Central memory CD8-positive, alpha-beta T cell (primary cell): ENCODE results near the gene SPANXN2.
"Not testable (repeated sequence)": the region's sequence is repeated elsewhere in the genome, so short reads cannot be mapped to it uniquely, and the experiment has no call there.

Source experiments
- ATAC-seq: fragments of 150-1000 bp; cut with Tn5 transposase; replicated peaks from 2 replicates; pipeline ENCODE4 v1.10.0; 2022; ENCODE audit warnings: mild to moderate bottlenecking, moderate FRiP score, moderate number of reproducible peaks; ENCODE audit not compliant: poor library complexity, severe bottlenecking; ENCODE audit errors: extremely low read depth
- DNase-seq, 2 donors: peaks; one replicate each; pipeline ENCODE4 v3.0.0; 2021; ENCODE audit warnings: low spot score in 2 of 2
- H3K27ac Mint-ChIP-seq: one replicate; pipeline ENCODE4 v1.8.0; 2022; ENCODE audit warnings: low read depth, mild to moderate bottlenecking, moderate library complexity, mixed read lengths
- H3K27me3 Mint-ChIP-seq: one replicate; pipeline ENCODE4 v1.8.0; 2022; ENCODE audit warnings: mixed read lengths
- H3K36me3 Mint-ChIP-seq: one replicate; pipeline ENCODE4 v1.8.0; 2022; ENCODE audit warnings: mild to moderate bottlenecking, moderate library complexity, mixed read lengths; ENCODE audit not compliant: insufficient read depth
- H3K4me1 Mint-ChIP-seq: one replicate; pipeline ENCODE4 v1.8.0; 2022; ENCODE audit warnings: mixed read lengths
- H3K4me3 Mint-ChIP-seq: one replicate; pipeline ENCODE4 v1.8.0; 2022; ENCODE audit warnings: mild to moderate bottlenecking, moderate library complexity, mixed read lengths
- H3K9me3 Mint-ChIP-seq: one replicate; pipeline ENCODE4 v1.8.0; 2022; ENCODE audit warnings: mixed read lengths

The SPANXN2 gene

DNA sequence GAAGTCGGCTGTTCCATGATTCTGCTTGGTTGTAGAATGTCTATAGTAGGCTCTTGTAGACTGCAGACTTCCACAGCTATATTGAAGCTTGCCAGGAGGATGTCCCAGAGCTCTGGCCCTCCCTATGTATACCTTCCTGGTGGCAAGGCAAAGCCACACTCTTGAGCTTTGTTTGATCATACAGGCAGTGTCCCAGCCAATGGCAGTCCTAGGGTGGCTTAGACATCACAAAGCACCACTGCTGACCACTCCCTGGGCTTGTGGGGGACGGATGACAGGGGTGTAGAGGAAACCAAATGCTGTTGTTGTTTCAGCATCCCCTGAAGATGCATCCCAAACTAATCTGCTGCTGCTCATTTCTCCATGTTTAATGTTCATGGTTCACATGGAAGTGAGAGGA lies at the start of gene SPANXN2:
Gene SPANXN2 (minus strand): TSS at position 101 of the 400 bp plus-strand sequence. CDS start 84 bp downstream, at position 17.
- ATAC-seq, H3K4me1 Mint-ChIP-seq, H3K27ac Mint-ChIP-seq, H3K27me3 Mint-ChIP-seq, H3K36me3 Mint-ChIP-seq, H3K4me3 Mint-ChIP-seq, DNase-seq: not testable (repeated sequence)
- peaks cover 36% of the 10 kb centered on the region for H3K9me3 Mint-ChIP-seq

GRCh38 chrX:143768976-143769375 lies 48.4 kb upstream of the SPANXN2 start:
- DNase-seq, result no peak
- Mint-ChIP-seq H3K4me3 (no peak overlapping the region), H3K27ac (no peak overlapping the region), H3K27me3 (no peaks in the 10 kb centered on the region), H3K9me3 (peaks cover 9% of the 10 kb centered on the region), H3K36me3 (no peaks in the 10 kb centered on the region), H3K4me1 (no peaks in the 10 kb centered on the region)
- no peak for ATAC-seq

- ATAC-seq, DNase-seq, H3K9me3 Mint-ChIP-seq, H3K4me1 Mint-ChIP-seq, H3K27me3 Mint-ChIP-seq, H3K36me3 Mint-ChIP-seq, H3K4me3 Mint-ChIP-seq, H3K27ac Mint-ChIP-seq: not testable (repeated sequence)
Observed at GRCh38 chrX:143767789-143768188, 47.2 kb upstream of the SPANXN2 start.

- Mint-ChIP-seq H3K4me1 (no peaks in the 10 kb centered on the region), H3K27me3 (no peaks in the 10 kb centered on the region), H3K27ac (no peak overlapping the region), H3K36me3 (peaks cover 2% of the 10 kb centered on the region), H3K4me3 (no peak overlapping the region), H3K9me3 (no peaks in the 10 kb centered on the region)
- ATAC-seq (no peak), DNase-seq (no peak)
Observed at GRCh38 chrX:143757887-143758286, 37.3 kb upstream of the SPANXN2 start.

GRCh38 chrX:143757375-143757774 lies 36.8 kb upstream of the SPANXN2 start:
- Mint-ChIP-seq H3K4me1 (no peaks in the 10 kb centered on the region), H3K27me3 (no peaks in the 10 kb centered on the region), H3K9me3 (no peaks in the 10 kb centered on the region), H3K36me3 (peaks cover 2% of the 10 kb centered on the region), H3K27ac (no peak overlapping the region), H3K4me3 (no peak overlapping the region)
- DNase-seq (no peak), ATAC-seq (no peak)

DNA sequence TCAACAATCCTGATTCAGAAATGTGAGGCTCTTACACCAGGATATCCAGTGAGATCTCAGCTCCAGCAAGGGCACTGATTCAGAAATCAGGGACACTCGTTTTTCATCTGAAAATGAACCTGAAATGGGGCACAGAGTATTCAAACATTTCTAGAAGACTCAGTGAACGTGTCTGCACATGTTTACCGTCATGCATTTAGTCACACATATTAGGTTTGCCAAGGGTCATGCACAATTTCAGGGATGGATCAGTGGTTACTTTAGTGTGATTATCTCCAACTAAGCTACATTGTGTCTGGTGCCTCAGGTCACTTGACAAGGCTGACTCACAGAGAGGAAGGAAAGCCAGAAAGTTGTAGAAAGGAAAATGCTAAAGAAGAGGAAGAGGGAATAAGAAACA lies 33.6 kb upstream of the SPANXN2 start:
- Mint-ChIP-seq H3K27ac (no peak overlapping the region), H3K27me3 (no peaks in the 10 kb centered on the region), H3K9me3 (no peaks in the 10 kb centered on the region), H3K4me1 (no peaks in the 10 kb centered on the region), H3K36me3 (peaks cover 2% of the 10 kb centered on the region), H3K4me3 (no peak overlapping the region)
- ATAC-seq, result no peak
- no peak for DNase-seq

- Mint-ChIP-seq H3K27ac (no peak overlapping the region), H3K36me3 (no peaks in the 10 kb centered on the region), H3K4me3 (no peak overlapping the region), H3K9me3 (peaks cover 9% of the 10 kb centered on the region), H3K4me1 (no peaks in the 10 kb centered on the region), H3K27me3 (no peaks in the 10 kb centered on the region)
- DNase-seq (no peak), ATAC-seq (no peak)
Observed at GRCh38 chrX:143733866-143734265, 13.3 kb upstream of the SPANXN2 start.

DNA sequence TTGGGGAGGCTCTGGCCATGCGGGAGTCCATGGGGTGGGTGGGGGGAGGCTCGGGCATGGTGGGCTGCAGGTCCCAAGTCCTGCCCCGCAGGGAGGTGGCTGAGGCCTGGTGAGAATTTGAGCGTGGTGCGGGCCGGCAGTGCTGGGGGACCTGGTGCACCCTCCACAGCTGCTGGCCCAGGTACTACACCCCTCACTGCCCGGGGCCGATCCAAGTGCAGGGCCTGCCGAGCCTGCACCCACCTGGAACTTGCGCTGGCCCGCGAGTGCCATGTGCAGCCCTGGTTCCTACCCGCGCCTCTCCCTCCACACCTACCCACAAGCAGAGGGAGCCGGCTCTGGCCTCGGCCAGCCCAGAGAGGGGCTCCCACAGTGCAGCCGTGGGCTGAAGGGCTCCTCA lies 5.7 kb upstream of the SPANXN2 start:
- Mint-ChIP-seq H3K9me3 (peaks cover 18% of the 10 kb centered on the region), H3K4me3 (no peak overlapping the region), H3K4me1 (no peaks in the 10 kb centered on the region), H3K27me3 (no peaks in the 10 kb centered on the region), H3K27ac (no peak overlapping the region), H3K36me3 (no peaks in the 10 kb centered on the region)
- ATAC-seq (no peak), DNase-seq (no peak)

DNA sequence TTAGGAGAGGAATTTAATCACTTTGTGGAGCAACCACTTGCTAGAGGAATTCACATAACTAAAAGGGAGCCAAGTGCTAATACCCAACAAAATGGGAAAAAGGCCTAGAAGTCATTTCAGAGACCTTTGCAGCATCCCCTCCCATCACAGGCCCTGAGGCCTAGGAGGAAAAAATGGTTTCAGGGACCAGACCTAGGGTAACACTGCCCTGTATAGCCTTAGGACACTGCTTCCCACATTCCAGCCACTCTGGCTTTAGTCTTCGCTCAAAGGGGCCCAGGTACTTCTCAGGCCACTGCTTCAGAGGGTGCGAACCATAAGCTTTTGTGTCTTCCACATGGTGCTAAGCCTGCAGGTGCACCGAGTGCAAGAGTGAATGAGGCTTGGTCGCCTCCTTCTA lies 19.1 kb downstream of the SPANXN2 start:
- ATAC-seq (no peak), DNase-seq (no peak)
- Mint-ChIP-seq H3K27ac (no peak overlapping the region), H3K9me3 (peaks cover 5% of the 10 kb centered on the region), H3K4me1 (no peaks in the 10 kb centered on the region), H3K27me3 (no peaks in the 10 kb centered on the region), H3K4me3 (no peak overlapping the region), H3K36me3 (no peaks in the 10 kb centered on the region)

DNA sequence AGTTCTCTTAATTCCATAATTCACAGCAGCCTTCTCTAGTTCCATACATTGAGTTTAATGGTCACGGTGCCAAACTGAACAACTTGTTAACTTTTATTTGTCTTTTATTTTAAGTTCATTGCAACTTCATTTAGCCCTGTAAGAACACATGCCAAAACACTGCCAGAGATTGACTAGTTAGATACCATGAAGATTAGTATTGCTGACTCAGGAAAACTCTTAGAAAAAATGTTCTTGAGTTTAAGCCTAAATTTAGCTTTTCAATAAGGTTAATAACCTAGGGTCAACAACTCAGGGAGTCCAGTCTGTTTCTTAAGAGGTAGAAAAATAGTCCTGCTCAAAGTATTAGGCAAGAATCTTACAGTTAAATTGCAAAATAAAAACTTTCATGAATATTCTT lies 25.7 kb downstream of the SPANXN2 start:
- ATAC-seq (no peak), DNase-seq (no peak)
- Mint-ChIP-seq H3K27ac (no peak overlapping the region), H3K4me3 (no peak overlapping the region), H3K4me1 (no peaks in the 10 kb centered on the region), H3K9me3 (peaks cover 7% of the 10 kb centered on the region), H3K36me3 (no peaks in the 10 kb centered on the region), H3K27me3 (no peaks in the 10 kb centered on the region)

DNA sequence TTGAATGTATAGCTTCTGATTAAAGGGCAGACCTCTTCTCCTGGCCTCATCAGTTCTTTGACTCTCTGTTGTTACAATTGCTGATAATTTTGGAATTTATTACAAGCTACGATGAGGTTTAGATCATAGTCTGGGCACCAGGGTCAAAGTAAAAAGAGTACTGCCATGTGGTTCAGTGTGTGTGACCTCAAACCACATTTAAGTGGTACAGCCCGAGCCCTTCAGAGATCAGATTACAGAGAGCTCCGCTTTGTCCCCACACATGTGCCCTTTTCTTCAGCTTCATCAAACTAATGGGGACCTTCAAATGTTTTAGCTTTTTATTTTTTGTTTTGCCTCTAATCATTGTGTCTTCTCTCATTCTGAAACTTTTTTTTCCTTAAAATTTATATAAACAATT lies 37.1 kb downstream of the SPANXN2 start:
- no peak for DNase-seq
- H3K4me1 Mint-ChIP-seq, result no peaks in the 10 kb centered on the region
- ATAC-seq, result no peak
- H3K9me3 Mint-ChIP-seq, result peaks cover 8% of the 10 kb centered on the region
- no peak overlapping the region for H3K27ac Mint-ChIP-seq
- no peak overlapping the region for H3K4me3 Mint-ChIP-seq
- H3K36me3 Mint-ChIP-seq, result no peaks in the 10 kb centered on the region
- no peaks in the 10 kb centered on the region for H3K27me3 Mint-ChIP-seq

- peaks cover 2% of the 10 kb centered on the region for H3K9me3 Mint-ChIP-seq
- H3K36me3 Mint-ChIP-seq, result no peaks in the 10 kb centered on the region
- ATAC-seq, result no peak
- H3K4me1 Mint-ChIP-seq, result no peaks in the 10 kb centered on the region
- no peak overlapping the region for H3K27ac Mint-ChIP-seq
- no peak overlapping the region for H3K4me3 Mint-ChIP-seq
- no peaks in the 10 kb centered on the region for H3K27me3 Mint-ChIP-seq
- DNase-seq, result no peak
Observed at GRCh38 chrX:143674926-143675325, 45.6 kb downstream of the SPANXN2 start.

GRCh38 chrX:143669395-143669794 lies 51.2 kb downstream of the SPANXN2 start:
- DNase-seq (no peak), ATAC-seq (no peak)
- no peaks in the 10 kb centered on the region for H3K4me1 Mint-ChIP-seq
- H3K27me3 Mint-ChIP-seq, result no peaks in the 10 kb centered on the region
- no peaks in the 10 kb centered on the region for H3K9me3 Mint-ChIP-seq
- no peak overlapping the region for H3K27ac Mint-ChIP-seq
- no peaks in the 10 kb centered on the region for H3K36me3 Mint-ChIP-seq
- no peak overlapping the region for H3K4me3 Mint-ChIP-seq

GRCh38 chrX:143664302-143664701 lies 56.2 kb downstream of the SPANXN2 start:
- H3K4me3 Mint-ChIP-seq, result no peak overlapping the region
- no peak for DNase-seq
- H3K36me3 Mint-ChIP-seq, result no peaks in the 10 kb centered on the region
- H3K27ac Mint-ChIP-seq, result no peak overlapping the region
- H3K27me3 Mint-ChIP-seq, result no peaks in the 10 kb centered on the region
- no peaks in the 10 kb centered on the region for H3K4me1 Mint-ChIP-seq
- H3K9me3 Mint-ChIP-seq, result no peaks in the 10 kb centered on the region
- no peak for ATAC-seq
